Femur (tissue), 1 donor: ENCODE measurements around the gene CD68.
"Not testable (repeated sequence)": the region's sequence is repeated elsewhere in the genome, so short reads cannot be mapped to it uniquely, and the experiment has no call there.

ENCODE experiments used
- DNase-seq: peaks from one replicate; pipeline ENCODE4 v3.0.0-alpha.2; 2017

The CD68 gene

DNA sequence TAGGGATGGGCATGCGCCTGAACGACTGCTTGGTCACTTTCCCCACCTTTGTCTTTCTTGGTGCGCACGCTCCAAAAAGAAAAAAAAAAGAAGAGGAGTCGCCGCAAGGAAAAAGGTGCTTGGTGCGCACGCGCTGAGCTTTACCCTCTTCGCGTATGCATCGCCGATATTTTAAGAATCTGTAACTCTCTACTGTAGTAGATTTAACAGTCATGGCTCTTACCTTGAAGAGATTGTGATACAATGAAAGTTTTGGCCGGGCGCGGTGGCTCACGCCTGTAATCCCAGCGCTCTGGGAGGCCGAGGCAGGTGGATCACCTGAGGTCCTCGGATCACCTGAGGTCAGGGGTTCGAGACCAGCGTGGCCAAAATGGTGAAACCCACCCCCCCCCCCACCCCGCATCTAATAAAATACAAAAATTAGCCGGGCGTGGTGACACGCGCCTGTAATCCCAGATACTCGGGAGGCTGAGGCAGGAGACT lies 35.9 kb downstream of the CD68 start:
- DNase-seq: no peak

DNA sequence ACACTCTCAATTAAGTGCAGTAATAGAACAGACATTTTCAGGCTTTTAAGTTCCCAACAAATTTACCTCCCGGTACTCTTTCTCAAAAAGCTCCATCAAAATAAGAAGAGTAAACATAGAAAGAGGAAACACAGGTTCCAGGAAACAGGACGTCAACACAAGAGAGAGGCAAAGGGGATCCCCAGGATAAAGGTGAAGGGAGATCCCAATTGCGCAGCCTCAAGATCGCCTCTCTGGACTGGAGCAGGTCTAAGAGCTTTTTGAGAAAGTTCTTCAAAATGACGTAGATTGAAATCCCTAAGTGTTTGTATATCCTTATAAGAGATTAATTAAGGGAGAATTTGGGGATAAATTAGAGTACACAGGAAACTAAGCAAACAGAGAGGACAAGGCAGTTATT lies 39.2 kb downstream of the CD68 start:
- no peak for DNase-seq

DNA sequence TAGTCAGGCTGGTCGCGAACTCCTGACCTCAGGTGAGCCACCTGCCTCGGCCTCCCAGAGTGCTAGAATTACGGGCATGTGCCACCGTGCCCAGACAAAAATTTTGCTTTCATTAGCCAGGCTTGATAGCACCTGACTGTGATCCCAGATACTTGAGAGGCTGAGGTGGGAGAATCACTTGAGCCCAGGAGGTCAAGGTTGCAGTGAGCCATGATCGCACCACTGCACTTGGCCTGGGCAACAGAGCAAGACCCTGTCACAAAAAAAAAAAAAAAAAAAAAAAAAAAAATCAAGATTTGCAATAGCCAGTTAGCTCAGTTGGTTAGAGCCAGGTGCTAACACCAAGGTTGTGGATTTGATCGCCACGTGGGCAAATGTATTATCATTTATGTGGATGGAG lies 41.4 kb downstream of the CD68 start:
- no peak for DNase-seq

DNA sequence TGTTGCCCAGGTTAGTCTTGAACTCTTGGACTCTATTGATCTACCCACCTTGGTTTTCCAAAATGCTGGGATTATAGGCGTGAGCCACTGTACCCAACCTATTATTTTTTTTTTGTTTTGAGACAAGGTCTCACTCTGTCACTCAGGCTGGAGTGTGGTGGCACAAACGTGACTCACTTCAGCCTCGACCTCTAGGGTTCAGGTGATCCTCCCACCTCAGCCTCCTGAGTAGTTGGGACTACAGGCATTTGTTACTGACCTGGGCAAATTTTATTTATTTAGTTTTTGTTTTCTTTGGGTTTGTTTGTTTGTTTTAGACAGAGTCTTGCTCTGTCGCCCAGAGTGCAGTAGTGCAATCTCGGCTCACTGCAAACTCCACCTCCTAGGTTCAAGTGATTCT lies 44.2 kb downstream of the CD68 start:
- DNase-seq: no peak

DNA sequence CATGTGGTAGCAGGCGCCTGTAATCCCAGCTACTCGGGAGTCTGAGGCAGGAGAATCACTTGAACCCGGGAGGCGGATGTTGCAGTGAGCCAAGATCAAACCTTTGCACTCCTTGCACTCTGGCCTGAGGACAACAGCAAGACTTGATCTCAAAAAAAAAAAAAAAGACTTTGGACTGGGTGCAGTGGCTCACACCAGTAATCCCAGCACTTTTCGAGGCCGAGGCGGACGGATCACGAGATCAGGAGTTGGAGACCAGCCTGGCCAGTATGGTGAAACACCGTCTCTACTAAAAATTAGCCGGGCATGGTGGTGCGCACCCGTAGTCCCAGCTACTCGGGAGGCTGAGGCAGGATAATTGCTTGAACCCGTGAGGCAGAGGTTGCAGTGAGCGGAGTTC lies 46.3 kb downstream of the CD68 start:
- DNase-seq: not testable (repeated sequence)

DNA sequence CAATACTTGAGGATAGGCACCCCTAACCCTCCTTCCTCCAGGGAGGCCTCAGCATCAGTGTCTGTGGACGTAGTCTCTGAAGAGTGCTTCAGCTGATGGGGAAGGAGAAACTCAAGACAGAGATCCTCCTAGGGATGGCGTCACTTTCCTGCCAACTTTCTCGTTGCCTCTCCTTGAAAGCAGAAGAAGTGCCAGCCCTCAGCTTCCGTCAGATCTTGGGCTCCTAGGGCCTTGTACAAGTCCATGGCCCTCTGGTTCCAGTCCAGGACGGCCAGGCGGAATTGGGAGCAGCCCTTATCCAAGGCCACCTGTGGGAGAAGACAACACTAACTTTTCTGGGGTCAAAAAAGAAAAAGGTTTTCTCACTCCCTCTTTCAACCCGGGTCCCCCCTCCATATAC lies 46.9 kb downstream of the CD68 start:
- peak; percentile 41 for DNase-seq

DNA sequence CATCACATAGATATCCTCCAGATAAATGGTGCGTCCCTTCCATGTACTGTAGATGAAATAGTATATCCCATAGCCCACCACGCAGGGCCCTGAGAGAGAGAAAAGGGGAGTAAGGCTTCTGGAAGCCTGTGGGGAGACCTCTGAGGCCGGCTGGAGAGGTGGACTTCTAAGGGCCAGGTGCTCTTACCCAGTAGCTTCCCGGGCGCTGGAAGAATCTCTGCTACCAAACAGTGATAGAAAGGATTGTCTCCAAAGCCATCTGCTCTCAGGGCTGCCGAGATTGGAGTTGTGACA lies 47.5 kb downstream of the CD68 start:
- no peak for DNase-seq

DNA sequence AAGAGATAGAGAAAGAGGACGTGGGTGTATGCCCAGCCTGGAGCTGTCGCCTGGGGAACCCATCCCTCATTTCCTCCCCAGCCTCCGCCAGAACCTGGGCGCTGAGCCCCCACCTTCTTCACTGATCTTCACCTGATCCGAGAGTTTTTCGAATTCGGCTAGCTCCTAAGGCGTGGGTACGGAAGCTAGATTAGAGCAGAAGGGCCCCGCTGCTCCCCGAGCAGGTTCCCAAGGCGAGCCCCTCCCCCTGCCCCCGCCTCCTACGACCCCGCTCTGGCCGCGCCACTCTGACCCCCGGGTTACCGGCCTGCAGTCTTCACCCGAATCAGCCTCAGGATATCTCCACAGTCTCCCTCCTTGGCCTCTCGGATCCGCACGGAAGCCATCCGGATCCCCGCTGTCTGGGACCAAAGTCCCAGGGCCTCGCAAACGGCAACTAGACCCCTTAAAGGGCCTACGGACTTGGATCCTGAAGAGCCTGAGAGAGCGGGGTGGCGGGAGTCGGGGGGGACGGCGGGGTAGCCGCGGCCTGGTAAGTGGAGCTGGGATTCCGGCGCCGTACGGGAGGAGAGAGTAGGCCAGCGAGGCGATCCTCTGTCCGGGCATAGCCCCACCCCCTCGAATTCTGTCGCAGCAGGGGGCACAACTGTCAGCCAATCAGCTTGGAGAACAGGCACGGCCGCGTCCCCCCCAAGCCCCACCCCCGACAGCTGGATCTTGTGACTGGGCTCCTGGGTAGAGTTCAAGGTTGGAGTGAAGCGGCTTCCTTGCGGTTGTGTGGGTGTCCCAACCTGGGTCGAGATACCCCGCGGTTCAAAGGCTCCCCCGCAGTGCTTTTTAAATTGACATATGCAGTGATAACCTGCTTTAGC lies 48.0 kb downstream of the CD68 start, which contains the start of gene SAT2:
SAT2 (minus strand) TSS at position 572 of the 872 bp plus-strand sequence; CDS start at position 386, 186 bp downstream.
- peak; percentile 97 for DNase-seq

DNA sequence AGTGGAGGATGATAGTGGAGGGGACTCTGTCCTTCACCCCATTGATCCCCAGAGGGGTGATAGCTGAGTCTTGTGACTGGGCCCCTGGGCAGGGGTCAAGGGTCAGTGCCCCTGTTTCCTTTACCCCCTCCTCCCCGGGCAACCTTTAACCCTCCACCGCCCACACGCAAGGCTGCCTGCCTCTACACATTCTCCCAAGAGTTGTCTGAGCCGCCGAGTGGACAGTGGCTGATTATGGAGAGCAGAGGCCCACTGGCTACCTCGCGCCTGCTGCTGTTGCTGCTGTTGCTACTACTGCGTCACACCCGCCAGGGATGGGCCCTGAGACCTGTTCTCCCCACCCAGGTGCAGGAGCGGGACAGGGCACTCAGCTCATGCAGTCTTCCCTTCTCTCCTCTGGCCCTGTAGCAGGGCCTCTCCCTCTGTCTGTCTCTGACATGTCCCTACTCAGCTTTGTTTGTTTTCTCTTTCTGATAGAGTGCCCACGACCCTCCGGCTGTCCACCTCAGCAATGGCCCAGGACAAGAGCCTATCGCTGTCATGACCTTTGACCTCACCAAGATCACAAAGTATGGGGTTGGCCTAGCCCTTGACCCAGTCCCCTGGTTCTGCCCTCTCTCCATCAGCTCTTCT lies 50.6 kb downstream of the CD68 start, which contains the start of gene SHBG:
SHBG (plus strand) TSS at position 197 of the 633 bp plus-strand sequence; CDS start at position 235, 38 bp downstream.
- no peak for DNase-seq
